Cardiac fibroblast (primary cell): ENCODE measurements around the gene LRRC30.
A peak's percentile ranks its signal among the peaks of the same experiment; 100 is the strongest.
"Not testable (repeated sequence)": the region's sequence is repeated elsewhere in the genome, so short reads cannot be mapped to it uniquely, and the experiment has no call there.

Source experiments
- DNase-seq, 2 donors: peaks; one replicate each; pipeline versions ENCODE4 v3.0.0 to v3.0.0-alpha.2; 2010; ENCODE audit warnings: low read depth in 2 of 2
- H3K4me3 ChIP-seq, 2 donors: replicated peaks in 1 of 2; 1 replicate in 1 of 2; 2 replicates in 1 of 2; pipeline ENCODE4 v1.5.1; 2011; ENCODE audit warnings: low read depth in 2 of 2, low read length in 2 of 2, mild to moderate bottlenecking in 2 of 2, moderate library complexity in 1 of 2
- TF ChIP-seq, protein P1 (sequence below): IDR thresholded peaks from one replicate; pipeline ENCODE4 v1.5.1; 2011; ENCODE audit warnings: low read depth, mild to moderate bottlenecking, low read length, inconsistent platforms

LRRC30 gene

DNA sequence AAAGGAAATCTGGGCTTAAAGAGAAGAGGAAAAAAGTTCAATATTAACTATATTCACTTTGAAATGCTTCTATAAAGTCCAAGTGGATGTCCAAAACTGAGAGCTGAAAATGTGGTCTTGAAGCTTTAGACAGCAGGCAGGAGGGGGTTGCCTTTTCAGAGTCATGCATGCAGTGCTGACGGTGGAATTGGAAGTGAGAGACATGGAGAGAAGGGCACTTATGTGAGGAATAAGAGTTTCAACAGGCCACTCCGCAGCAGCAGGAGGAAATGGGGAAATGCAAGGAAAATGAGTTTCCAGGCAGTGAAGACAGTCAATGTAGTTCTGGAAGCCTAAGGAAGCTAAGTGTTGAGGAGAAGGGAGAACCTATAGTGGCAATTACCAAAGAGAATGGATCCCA, 33.0 kb upstream of the LRRC30 start:
- no peak overlapping the region for H3K4me3 ChIP-seq
- TF ChIP-seq, protein P1, sequence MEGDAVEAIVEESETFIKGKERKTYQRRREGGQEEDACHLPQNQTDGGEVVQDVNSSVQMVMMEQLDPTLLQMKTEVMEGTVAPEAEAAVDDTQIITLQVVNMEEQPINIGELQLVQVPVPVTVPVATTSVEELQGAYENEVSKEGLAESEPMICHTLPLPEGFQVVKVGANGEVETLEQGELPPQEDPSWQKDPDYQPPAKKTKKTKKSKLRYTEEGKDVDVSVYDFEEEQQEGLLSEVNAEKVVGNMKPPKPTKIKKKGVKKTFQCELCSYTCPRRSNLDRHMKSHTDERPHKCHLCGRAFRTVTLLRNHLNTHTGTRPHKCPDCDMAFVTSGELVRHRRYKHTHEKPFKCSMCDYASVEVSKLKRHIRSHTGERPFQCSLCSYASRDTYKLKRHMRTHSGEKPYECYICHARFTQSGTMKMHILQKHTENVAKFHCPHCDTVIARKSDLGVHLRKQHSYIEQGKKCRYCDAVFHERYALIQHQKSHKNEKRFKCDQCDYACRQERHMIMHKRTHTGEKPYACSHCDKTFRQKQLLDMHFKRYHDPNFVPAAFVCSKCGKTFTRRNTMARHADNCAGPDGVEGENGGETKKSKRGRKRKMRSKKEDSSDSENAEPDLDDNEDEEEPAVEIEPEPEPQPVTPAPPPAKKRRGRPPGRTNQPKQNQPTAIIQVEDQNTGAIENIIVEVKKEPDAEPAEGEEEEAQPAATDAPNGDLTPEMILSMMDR, result no peak
- no peak for DNase-seq

DNA sequence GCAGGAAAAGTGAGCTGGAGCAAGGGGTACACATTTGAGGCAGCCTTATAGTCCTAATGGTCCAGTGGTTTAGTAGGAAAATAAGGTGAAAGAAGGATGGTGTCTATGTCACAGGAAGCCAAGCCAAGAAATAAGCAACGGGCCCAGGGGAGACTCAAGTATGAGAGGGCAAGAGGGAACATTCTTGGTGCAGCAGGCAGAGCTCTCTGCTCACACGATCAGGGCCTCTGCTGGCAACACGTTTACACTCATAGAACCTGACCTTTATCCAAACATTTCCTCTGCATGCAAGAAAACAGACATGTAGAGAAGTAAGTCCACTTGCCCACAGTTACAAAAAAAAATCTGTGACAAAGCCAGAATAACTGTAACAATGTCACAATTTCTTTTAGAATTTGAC, 32.6 kb upstream of the LRRC30 start:
- DNase-seq, result peak; percentile 29 to 43
- TF ChIP-seq, protein P1, result no peak
- no peak overlapping the region for H3K4me3 ChIP-seq

DNA sequence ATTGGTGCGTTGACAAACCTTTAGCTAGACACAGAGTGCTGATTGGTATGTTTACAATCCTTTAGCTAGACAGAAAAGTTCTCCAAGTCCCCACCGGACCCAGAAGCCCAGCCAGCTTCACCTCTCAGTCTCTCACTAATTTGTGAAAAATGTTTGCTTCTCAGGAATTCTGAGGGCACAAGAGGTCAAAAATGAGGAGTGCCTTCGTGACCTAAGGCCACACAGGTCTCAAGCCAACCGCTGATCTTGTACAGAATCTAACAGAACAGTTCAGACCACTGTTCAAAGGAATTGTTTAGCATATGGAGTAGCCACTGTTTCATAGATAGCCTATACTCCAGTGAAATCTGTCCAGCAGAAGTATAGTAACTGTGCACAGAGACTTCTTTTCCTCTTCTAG, 29.8 kb upstream of the LRRC30 start:
- no peak overlapping the region for H3K4me3 ChIP-seq
- no peak for DNase-seq
- TF ChIP-seq, protein P1, result no peak

DNA sequence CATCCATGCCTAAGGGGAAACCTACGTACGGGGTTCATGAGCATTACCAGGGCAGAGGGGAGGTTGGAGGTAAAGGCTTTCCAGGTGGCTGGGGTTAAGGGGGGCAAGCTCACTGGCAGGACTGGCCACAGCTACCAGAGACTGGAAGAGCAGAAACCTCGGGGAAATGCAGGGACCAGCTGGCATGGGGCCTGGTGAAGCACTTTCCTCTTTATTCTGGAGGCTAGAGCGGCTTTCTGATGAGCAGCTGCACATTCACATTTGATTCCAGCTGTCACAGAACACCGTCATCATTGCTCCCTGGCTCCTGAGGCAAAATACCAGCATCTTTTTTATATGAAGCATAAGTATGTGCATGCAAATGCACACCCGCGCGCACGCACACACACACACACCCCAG, 28.7 kb upstream of the LRRC30 start:
- TF ChIP-seq, protein P1, result no peak
- no peak overlapping the region for H3K4me3 ChIP-seq
- DNase-seq, result no peak

DNA sequence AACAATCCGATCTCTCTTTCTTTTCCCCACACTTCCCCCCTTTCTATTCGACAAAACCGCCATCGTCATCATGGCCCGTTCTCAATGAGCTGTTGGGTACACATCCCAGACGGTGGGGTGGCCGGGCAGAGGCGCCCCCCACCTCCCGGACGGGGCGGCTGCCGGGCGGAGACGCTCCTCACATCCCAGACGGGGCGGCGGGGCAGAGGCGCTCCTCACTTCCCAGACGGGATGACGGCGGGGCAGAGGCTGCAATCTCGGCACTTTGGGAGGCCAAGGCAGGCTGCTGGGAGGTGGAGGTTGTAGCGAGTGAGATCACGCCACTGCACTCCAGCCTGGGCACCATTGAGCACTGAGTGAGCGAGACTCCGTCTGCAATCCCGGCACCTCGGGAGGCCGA, 27.3 kb upstream of the LRRC30 start:
- not testable (repeated sequence) for DNase-seq, H3K4me3 ChIP-seq

DNA sequence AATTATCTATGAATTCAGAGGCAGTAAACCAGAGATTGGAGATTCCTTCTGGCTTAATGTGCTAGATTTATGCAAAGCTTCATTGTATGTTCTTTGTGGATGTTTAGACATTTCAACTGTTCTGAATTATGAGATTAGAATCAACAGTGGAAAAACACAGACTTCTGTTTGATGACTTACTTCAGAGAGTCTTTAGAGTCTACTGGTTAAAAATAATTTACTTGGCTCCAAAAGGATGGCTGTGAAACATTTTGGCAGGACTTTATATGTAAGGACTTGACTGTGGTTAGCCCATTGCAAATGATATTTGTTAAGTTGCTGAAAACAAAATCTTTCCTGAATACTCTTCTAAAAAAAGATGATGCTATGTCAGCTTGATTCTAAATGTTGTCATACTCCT, 25.5 kb upstream of the LRRC30 start:
- peak in 1 of 2 donors; percentile 59 for DNase-seq
- TF ChIP-seq, protein P1, result no peak
- H3K4me3 ChIP-seq, result no peak overlapping the region

DNA sequence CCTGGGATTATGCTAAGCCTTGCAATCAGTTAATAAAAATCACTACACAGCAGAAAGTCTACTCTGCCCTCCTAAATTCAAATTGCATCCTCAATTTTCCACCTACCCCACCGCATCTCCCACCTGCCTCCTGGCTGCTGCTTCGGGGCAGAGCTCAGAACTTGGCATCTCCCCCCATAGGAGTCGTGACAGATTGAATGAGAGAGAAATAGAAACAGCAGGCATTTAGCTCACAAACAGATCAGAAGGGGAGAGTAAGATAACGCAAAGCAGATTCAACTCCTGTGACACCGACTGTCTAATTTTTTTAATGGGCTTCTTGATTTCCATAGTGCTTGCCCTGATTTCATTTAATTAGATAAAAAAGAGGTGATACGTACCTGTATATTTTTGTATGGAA, 24.7 kb upstream of the LRRC30 start:
- TF ChIP-seq, protein P1, result no peak
- DNase-seq, result no peak
- no peak overlapping the region for H3K4me3 ChIP-seq
